K562 treated with DMSO at 1 percent for 48 hours (cell line): Measurements from ENCODE around the gene INIP. TPM values are rescaled to one million over a fixed set of nuclear protein-coding genes. Genes with fewer than 3 reads are reported as not detected.

Experiments used
- total RNA-seq: library from RNA; unstranded; fragments of 300-600 nt; gene quantifications from 2 replicates; pipeline ENCODE4 v1.2.3, GENCODE V29; 2022; ENCODE audit warnings: low replicate concordance; ENCODE audit errors: extremely low read depth

INIP gene, protein sequence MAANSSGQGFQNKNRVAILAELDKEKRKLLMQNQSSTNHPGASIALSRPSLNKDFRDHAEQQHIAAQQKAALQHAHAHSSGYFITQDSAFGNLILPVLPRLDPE
- total RNA-seq: not detected in 2 replicates

GRCh38 chr9:112717661-112718331 lies at the start of gene INIP:
INIP (minus strand) TSS chr9:112718117; CDS start chr9:112716485, 1,632 bp downstream.

GRCh38 chr9:112750016-112750763 lies 32.3 kb upstream of the INIP start, which contains the start of gene SNX30:
SNX30 (plus strand) TSS chr9:112750760; CDS start chr9:112751002, 242 bp downstream.

Other genes with a start within 250 kb of the INIP start
- gene KIAA1958, start 231.3 kb downstream of the INIP start, total RNA-seq: not detected in 2 replicates
- not detected in 2 replicates for gene SNX30, start 32.6 kb upstream of the INIP start, total RNA-seq
- not detected in 2 replicates for gene SLC46A2, start 172.8 kb upstream of the INIP start, total RNA-seq